Stomach smooth muscle (tissue), 2 donors: ENCODE measurements around the gene PUS10.

ENCODE experiments used
- H3K27ac ChIP-seq: one replicate; pipeline ENCODE4 v1.7.0; 2013; ENCODE audit warnings: mild to moderate bottlenecking, low read length, inconsistent platforms
- H3K27me3 ChIP-seq, 2 donors: one replicate each; pipeline ENCODE4 v1.7.0; 2013; ENCODE audit warnings: low read length in 2 of 2; ENCODE audit not compliant: insufficient read depth in 2 of 2, control insufficient read depth in 1 of 2
- H3K36me3 ChIP-seq, 2 donors: one replicate each; pipeline ENCODE4 v1.7.0; 2013; ENCODE audit warnings: low read length in 2 of 2; ENCODE audit not compliant: control insufficient read depth in 2 of 2, insufficient read depth in 2 of 2
- H3K4me1 ChIP-seq: one replicate; pipeline ENCODE4 v1.7.0; 2013; ENCODE audit warnings: low read length; ENCODE audit not compliant: control insufficient read depth, insufficient read depth
- H3K4me3 ChIP-seq, 2 donors: one replicate each; pipeline ENCODE4 v1.7.0; 2013; ENCODE audit warnings: low read length in 2 of 2
- H3K9ac ChIP-seq, 2 donors: one replicate each; pipeline ENCODE4 v1.7.0; 2013; ENCODE audit warnings: low read length in 2 of 2, mild to moderate bottlenecking in 1 of 2
- H3K9me3 ChIP-seq, 2 donors: one replicate each; pipeline ENCODE4 v1.7.0; 2013; ENCODE audit warnings: low read length in 2 of 2; ENCODE audit not compliant: control insufficient read depth in 2 of 2
- donor health status: healthy.
- donor health status: Pancreatic carcinoma.

PUS10 gene

DNA sequence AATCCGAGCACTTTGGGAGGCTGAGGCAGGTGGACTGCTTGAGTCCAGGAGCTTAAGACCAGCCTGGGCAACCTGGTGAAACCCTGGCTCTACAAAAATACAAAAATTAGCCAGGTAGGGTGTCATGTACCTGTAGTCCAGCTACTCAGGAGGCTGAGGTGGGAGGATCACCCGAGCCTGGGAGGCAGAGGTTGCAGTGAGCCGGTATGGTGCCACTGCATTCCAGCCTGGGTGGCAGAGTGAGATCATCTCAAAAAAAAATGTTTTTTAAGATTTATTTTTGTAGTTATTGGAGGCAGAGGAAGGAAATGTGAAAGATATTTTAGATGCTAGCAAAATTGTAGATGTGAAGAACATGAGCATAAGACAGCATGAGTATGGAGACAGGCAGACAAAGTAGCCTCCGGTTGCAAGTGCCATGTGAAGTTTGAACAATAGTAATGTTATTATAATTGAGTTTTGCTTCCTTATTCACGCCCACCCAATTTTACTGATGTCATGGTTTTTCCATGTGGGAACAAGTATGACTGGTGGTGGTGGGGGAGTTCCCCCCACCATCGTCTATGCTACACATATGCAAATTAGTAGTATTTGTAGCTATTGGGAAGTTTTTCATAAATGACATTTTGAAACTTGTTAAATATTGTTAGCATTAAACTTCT is 118.7 kb downstream of the PUS10 start:
- Histone ChIP-seq H3K36me3 (peaks cover 9 to 42% of the 10 kb centered on the region in 2 donors), H3K27me3 (no peaks in the 10 kb centered on the region), H3K9me3 (no peaks in the 10 kb centered on the region), H3K4me3 (no peak overlapping the region), H3K9ac (no peak overlapping the region), H3K27ac (no peak overlapping the region), H3K4me1 (no peaks in the 10 kb centered on the region)

GRCh38 chr2:60898567-60898966 is 119.5 kb downstream of the PUS10 start:
- Histone ChIP-seq H3K27ac (no peak overlapping the region), H3K36me3 (peaks cover 10 to 42% of the 10 kb centered on the region in 2 donors), H3K9ac (no peak overlapping the region), H3K9me3 (no peaks in the 10 kb centered on the region), H3K4me1 (no peaks in the 10 kb centered on the region), H3K4me3 (no peak overlapping the region), H3K27me3 (no peaks in the 10 kb centered on the region)
